ENCODE results near the gene ADARB1.

DNA sequence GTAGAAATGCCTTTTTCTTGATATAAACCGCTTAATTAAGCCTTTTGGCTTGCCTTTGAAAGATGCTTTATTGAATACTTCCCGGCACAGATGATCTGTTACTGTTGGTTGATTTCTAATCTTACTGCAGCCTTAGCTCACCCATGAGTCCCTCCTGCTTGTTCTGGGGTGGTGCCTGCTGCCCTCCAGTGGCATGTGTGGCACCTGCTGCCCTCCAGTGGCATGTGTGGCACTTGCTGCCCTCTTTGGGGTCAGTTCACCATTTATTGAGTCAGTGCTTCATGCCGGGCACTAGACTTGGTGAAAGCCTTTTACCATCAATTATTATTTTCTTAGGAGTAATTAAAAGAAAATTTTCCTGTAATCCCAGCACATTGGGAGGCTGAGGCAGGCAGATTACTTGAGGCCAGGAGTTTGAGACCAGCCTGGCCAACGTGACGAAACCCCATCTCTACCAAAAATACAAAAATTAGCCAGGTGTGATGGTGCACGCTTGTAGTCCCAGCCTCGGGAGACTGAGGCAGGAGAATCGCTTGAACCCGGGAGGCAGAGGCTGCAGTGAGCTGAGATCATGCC, 54.3 kb downstream of the ADARB1 start:
- no peak for TF ChIP-seq ZKSCAN3 (CRISPR knock-in tag; IDR thresholded peaks at IDR 0.05)
- no peak for TF ChIP-seq ZNF583 (CRISPR knock-in tag; IDR thresholded peaks at IDR 0.05)
- TF ChIP-seq, protein P1, sequence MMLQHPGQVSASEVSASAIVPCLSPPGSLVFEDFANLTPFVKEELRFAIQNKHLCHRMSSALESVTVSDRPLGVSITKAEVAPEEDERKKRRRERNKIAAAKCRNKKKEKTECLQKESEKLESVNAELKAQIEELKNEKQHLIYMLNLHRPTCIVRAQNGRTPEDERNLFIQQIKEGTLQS (IDR thresholded peaks at IDR 0.05), result no peak
- TF ChIP-seq, protein P1 (CRISPR knock-in tag; conservative IDR thresholded peaks at IDR 0.05), result no peak
- TF ChIP-seq, protein P2, sequence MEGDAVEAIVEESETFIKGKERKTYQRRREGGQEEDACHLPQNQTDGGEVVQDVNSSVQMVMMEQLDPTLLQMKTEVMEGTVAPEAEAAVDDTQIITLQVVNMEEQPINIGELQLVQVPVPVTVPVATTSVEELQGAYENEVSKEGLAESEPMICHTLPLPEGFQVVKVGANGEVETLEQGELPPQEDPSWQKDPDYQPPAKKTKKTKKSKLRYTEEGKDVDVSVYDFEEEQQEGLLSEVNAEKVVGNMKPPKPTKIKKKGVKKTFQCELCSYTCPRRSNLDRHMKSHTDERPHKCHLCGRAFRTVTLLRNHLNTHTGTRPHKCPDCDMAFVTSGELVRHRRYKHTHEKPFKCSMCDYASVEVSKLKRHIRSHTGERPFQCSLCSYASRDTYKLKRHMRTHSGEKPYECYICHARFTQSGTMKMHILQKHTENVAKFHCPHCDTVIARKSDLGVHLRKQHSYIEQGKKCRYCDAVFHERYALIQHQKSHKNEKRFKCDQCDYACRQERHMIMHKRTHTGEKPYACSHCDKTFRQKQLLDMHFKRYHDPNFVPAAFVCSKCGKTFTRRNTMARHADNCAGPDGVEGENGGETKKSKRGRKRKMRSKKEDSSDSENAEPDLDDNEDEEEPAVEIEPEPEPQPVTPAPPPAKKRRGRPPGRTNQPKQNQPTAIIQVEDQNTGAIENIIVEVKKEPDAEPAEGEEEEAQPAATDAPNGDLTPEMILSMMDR (IDR thresholded peaks at IDR 0.05 in 2 of 3, conservative IDR thresholded peaks at IDR 0.05 in 1 of 3; ENCODE audit: insufficient read depth in 2 of 3, low read depth in 1 of 3, low read length in 3 of 3), result peak; percentile 61 to 95 (median 85)
- no peak for TF ChIP-seq BHLHE40 (IDR thresholded peaks at IDR 0.05; ENCODE audit: low read length)
- TF ChIP-seq, protein P3, sequence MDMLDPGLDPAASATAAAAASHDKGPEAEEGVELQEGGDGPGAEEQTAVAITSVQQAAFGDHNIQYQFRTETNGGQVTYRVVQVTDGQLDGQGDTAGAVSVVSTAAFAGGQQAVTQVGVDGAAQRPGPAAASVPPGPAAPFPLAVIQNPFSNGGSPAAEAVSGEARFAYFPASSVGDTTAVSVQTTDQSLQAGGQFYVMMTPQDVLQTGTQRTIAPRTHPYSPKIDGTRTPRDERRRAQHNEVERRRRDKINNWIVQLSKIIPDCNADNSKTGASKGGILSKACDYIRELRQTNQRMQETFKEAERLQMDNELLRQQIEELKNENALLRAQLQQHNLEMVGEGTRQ (CRISPR knock-in tag; IDR thresholded peaks at IDR 0.05), result no peak
- TF ChIP-seq, protein P4, sequence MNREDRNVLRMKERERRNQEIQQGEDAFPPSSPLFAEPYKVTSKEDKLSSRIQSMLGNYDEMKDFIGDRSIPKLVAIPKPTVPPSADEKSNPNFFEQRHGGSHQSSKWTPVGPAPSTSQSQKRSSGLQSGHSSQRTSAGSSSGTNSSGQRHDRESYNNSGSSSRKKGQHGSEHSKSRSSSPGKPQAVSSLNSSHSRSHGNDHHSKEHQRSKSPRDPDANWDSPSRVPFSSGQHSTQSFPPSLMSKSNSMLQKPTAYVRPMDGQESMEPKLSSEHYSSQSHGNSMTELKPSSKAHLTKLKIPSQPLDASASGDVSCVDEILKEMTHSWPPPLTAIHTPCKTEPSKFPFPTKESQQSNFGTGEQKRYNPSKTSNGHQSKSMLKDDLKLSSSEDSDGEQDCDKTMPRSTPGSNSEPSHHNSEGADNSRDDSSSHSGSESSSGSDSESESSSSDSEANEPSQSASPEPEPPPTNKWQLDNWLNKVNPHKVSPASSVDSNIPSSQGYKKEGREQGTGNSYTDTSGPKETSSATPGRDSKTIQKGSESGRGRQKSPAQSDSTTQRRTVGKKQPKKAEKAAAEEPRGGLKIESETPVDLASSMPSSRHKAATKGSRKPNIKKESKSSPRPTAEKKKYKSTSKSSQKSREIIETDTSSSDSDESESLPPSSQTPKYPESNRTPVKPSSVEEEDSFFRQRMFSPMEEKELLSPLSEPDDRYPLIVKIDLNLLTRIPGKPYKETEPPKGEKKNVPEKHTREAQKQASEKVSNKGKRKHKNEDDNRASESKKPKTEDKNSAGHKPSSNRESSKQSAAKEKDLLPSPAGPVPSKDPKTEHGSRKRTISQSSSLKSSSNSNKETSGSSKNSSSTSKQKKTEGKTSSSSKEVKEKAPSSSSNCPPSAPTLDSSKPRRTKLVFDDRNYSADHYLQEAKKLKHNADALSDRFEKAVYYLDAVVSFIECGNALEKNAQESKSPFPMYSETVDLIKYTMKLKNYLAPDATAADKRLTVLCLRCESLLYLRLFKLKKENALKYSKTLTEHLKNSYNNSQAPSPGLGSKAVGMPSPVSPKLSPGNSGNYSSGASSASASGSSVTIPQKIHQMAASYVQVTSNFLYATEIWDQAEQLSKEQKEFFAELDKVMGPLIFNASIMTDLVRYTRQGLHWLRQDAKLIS (CRISPR knock-in tag; IDR thresholded peaks at IDR 0.05), result no peak
- TF ChIP-seq, protein P5, sequence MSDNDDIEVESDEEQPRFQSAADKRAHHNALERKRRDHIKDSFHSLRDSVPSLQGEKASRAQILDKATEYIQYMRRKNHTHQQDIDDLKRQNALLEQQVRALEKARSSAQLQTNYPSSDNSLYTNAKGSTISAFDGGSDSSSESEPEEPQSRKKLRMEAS (CRISPR knock-in tag; IDR thresholded peaks at IDR 0.05), result no peak
- TF ChIP-seq RFX1 (IDR thresholded peaks at IDR 0.05), result no peak
- TF ChIP-seq RFX7 (CRISPR knock-in tag; IDR thresholded peaks at IDR 0.05), result no peak
- no peak for TF ChIP-seq JUN (IDR thresholded peaks at IDR 0.05; ENCODE audit: borderline replicate concordance, low read depth, low read length)
- no peak for TF ChIP-seq JUN (CRISPR knock-in tag; IDR thresholded peaks at IDR 0.05; ENCODE audit: borderline replicate concordance)
- no peak for TF ChIP-seq SP1 (CRISPR knock-in tag; IDR thresholded peaks at IDR 0.05)
- TF ChIP-seq KLF16 (IDR thresholded peaks at IDR 0.05), result no peak
- no peak for TF ChIP-seq YY1 (IDR thresholded peaks at IDR 0.05; ENCODE audit: borderline replicate concordance in 1 of 3, control insufficient read depth in 1 of 3, extremely low read depth in 1 of 3, insufficient read depth in 3 of 3, insufficient read length in 1 of 3, insufficient replicate concordance in 2 of 3, low read depth in 1 of 3, low read length in 2 of 3)

Measured in K562 (cell line).